Spinal cord (tissue), 10 donors: ENCODE measurements around the gene AKAP13. TPM values are rescaled to one million over a fixed set of nuclear protein-coding genes. Genes with fewer than 3 reads are reported as not detected.
"Not testable (repeated sequence)": the region's sequence is repeated elsewhere in the genome, so short reads cannot be mapped to it uniquely, and the experiment has no call there.

Source experiments
- DNase-seq, 6 donors: peaks; one replicate each; pipeline versions ENCODE4 v3.0.0 to v3.0.0-alpha.2; 2013 to 2015; ENCODE audit warnings: low spot score in 6 of 6, low read depth in 4 of 6
- H3K27ac ChIP-seq: one replicate; pipeline ENCODE4 v1.5.1; 2013; ENCODE audit warnings: low read depth, low read length, control low read depth
- H3K27me3 ChIP-seq: one replicate; pipeline ENCODE4 v1.6.1; 2013; ENCODE audit warnings: low read length; ENCODE audit not compliant: control insufficient read depth, insufficient read depth
- H3K36me3 ChIP-seq: one replicate; pipeline ENCODE4 v1.6.1; 2013; ENCODE audit warnings: low read length; ENCODE audit not compliant: control insufficient read depth, insufficient read depth
- H3K4me1 ChIP-seq: one replicate; pipeline ENCODE4 v1.6.1; 2013; ENCODE audit warnings: low read length; ENCODE audit not compliant: control insufficient read depth, insufficient read depth
- H3K4me3 ChIP-seq: one replicate; pipeline ENCODE4 v1.5.1; 2013; ENCODE audit warnings: low read depth, low read length, control low read depth
- H3K9me3 ChIP-seq: one replicate; pipeline ENCODE4 v1.6.1; 2013; ENCODE audit warnings: low read length; ENCODE audit not compliant: control insufficient read depth, insufficient read depth
- WGBS: methylation state at CpG from one replicate; pipeline ENCODE4 v1.1.5; 2013; ENCODE audit warnings: missing lambda C conversion rate; ENCODE audit not compliant: insufficient coverage; 5-methylcytosine and 5-hydroxymethylcytosine counted together
- polyA plus RNA-seq, 2 donors: library from polyadenylated mRNA; unstranded; fragments of 120-200 nt; gene quantifications; one replicate each; pipeline ENCODE4 v1.2.1, GENCODE V29; 2013; ENCODE audit not compliant: insufficient read length in 2 of 2
- total RNA-seq, 2 donors: library from RNA; depleted of rRNA in 1 of 2; stranded (reverse); fragments of 120-200 nt in 1 of 2; fragments of >200 nt in 1 of 2; gene quantifications; one replicate each; pipeline versions ENCODE4 v1.2.3 to v1.2.4, GENCODE V29; 2013 to 2014
- donor health status: healthy.

The AKAP13 gene
- total and polyA plus RNA-seq, 4 donors: 52.5 to 114 (median 89.2) TPM

DNA sequence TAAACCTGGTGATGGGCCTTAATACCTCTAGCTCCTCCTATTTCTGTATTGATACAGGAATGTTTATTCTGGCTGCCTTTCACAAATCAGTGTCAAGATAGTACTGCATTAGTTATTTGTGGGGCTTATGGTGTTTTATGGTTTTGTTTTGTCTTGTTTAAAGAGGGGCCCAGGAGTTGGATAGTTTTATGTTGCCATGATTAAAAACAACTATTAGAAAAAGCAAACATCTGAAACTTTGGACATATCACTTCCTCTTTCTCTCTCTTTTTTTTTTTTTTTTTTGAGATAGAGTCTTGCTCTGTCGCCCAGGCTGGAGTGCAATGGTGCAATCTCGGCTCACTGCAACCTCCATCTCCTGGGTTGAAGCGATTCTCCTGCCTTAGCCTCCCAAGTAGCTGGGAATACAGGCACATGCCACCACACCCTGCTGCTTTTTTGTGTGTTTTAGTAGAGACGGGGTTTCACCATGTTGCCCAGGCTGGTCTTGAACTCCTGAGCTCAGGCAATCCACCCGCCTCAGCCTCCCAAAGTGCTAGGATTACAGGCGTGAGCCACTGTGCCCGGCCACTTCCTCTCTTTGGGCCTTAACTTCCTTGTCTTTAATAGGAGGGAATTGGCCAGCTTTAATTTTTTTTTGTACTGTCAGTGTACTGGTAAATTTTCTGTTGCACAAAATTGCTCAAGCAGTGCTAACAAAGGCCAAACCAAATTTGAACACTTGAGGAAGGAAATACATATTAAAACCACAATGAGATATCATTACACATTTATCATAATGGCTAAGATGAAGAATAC, 155.3 kb downstream of the AKAP13 start:
- WGBS: no CpG with 5 or more reads among the region's 7 CpGs
- H3K4me3 ChIP-seq, H3K27me3 ChIP-seq, H3K4me1 ChIP-seq, H3K9me3 ChIP-seq, H3K36me3 ChIP-seq, DNase-seq, H3K27ac ChIP-seq: not testable (repeated sequence)

DNA sequence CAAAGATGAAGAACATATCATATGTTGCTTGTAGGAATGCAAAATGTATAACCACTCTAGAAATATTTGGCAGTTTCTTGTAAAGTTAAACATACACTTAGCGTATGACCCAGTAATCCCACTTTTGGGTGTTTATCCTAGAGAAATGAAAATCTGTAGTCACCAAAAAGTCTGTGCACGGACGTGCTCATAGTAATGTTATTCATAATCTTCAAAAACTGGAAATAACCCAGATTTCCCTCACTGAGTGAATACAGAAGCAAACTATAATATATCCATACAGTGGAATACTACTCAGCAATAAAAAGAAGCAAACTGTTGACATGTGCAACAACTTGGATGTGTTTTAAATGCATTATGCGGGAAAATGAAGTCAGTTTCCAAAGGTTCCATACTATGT, 155.9 kb downstream of the AKAP13 start:
- Histone ChIP-seq H3K4me3 (no peak overlapping the region), H3K27me3 (no peaks in the 10 kb centered on the region), H3K36me3 (no peaks in the 10 kb centered on the region), H3K9me3 (no peaks in the 10 kb centered on the region), H3K27ac (no peak overlapping the region), H3K4me1 (no peaks in the 10 kb centered on the region)
- 100% methylated on average over 1 of the region's 4 CpGs for WGBS
- DNase-seq: peak in 1 of 6 donors; percentile 16

DNA sequence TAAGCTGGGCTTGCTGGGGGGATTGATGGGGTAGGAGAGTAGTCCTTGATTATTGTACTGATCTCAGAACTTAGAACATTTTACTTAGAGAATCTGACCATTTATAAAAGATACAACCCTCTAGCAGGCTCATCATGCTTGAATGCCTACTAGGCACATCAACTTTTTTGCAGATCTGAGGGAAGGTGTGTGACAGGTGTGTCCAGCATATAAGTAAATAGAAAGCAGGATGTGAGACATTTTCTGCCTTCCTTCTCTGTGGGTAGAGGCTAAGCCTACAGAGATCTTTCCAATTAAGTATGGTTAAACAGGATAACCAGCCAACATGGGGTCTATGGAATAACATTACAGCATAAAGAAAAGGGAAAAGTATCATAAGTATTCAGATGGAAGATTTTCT, 159.1 kb downstream of the AKAP13 start:
- Histone ChIP-seq H3K27ac (no peak overlapping the region), H3K9me3 (no peaks in the 10 kb centered on the region), H3K27me3 (no peaks in the 10 kb centered on the region), H3K4me3 (no peak overlapping the region), H3K4me1 (no peaks in the 10 kb centered on the region), H3K36me3 (no peaks in the 10 kb centered on the region)
- no peak for DNase-seq

DNA sequence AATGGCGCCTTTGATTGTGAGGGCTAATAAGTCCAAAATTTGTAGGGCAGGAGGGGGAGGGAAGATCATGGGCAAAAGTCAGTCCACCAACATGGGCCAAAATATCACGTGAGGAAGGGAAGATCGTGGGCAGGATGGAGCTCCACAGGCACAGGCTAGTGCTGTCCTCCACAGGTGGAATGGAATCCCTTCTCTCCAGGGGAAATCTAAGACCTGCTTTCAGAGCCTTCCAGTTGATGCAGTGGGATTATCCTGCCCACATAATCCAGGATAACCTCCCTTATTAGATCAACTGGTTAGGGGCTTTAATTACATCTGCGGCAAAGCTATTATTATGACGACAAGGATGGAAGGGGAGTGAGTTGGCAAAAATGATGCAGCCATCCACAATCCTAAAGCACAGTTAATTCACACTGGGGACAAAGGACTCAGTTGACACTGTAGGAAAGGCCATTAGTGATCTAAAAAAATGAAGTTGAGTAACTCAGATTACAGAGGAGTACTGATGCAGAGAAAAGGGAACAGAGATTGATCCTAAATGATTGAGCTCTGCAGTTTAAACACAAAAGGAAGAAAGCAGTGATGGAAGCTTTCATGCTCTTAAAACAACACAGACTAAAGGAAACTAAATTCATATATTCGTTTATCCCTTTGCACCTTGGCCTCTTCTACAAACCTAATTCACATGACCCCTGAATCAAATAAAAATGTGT, 159.8 kb downstream of the AKAP13 start:
- no peaks in the 10 kb centered on the region for H3K4me1 ChIP-seq
- H3K27ac ChIP-seq: no peak overlapping the region
- H3K27me3 ChIP-seq: no peaks in the 10 kb centered on the region
- H3K36me3 ChIP-seq: no peaks in the 10 kb centered on the region
- no peaks in the 10 kb centered on the region for H3K9me3 ChIP-seq
- 100% methylated on average over 3 of the region's 6 CpGs for WGBS
- no peak overlapping the region for H3K4me3 ChIP-seq
- no peak for DNase-seq

DNA sequence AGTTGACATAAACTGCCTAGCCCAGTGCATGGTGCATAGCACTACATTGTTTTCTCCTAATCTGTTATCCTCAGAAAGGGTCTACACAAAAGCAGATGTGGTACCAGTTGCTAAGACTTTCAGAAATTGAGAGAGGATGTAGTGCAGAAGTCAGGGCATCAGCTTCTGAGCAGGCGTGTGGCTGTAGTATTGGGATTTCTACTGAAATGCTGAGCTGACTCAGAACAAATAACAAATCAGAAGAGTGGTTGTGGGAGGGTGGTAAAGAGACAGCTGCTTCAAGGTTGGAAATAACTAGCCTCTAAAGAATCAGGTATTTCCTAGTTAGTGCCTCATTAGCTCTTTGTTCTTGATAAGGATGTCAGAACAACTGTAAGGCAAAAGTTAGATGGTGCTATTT, 161.3 kb downstream of the AKAP13 start:
- WGBS: 80% methylated on average over 1 of the region's 1 CpG
- Histone ChIP-seq H3K27ac (no peak overlapping the region), H3K9me3 (no peaks in the 10 kb centered on the region), H3K4me3 (no peak overlapping the region), H3K4me1 (no peaks in the 10 kb centered on the region), H3K27me3 (no peaks in the 10 kb centered on the region), H3K36me3 (no peaks in the 10 kb centered on the region)
- peak in 1 of 6 donors; percentile 34 for DNase-seq

DNA sequence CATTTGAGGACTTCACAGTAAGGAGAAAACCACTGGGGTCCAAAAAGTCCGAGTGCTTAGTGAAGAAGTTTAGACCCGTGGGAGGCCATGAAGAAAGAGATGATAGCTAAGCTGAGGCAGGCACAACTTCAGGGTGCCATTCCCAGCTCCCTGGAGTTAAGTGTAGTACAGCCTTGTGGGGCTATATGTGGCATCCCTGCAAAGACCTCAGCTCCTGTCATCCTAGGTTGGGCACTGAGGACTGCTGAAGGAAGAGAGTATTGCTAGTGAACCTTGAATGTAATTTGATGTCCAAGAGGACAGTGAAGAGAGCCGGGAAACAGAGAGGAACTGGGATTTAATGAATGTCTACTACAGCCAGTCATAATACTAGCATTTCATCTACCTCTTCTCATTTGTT, 162.1 kb downstream of the AKAP13 start:
- H3K27me3 ChIP-seq: no peaks in the 10 kb centered on the region
- DNase-seq: no peak
- H3K4me1 ChIP-seq: no peaks in the 10 kb centered on the region
- H3K4me3 ChIP-seq: no peak overlapping the region
- H3K27ac ChIP-seq: no peak overlapping the region
- 78% methylated on average over 2 of the region's 3 CpGs for WGBS
- H3K36me3 ChIP-seq: no peaks in the 10 kb centered on the region
- no peaks in the 10 kb centered on the region for H3K9me3 ChIP-seq

DNA sequence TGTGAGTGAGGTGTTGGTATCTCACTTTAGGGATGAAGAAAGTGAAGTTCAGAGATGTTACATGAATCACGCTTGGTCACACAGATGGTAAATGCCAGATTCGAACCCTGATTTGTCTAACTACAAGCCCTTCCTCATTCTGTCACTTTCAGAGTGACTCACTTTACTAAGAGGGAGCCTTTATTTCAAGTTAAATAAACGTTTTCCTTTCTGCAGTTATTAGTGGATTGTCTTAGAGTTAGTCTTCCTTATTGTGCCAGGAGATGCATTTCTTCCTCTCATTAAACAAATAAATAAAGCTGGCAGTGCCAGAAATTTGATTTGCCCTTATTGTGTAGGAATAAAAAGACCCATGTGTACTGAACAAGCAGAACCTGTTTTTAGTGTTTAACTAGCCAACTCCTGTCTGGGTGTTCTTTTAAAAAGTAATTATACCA, 162.5 kb downstream of the AKAP13 start:
- H3K36me3 ChIP-seq: no peaks in the 10 kb centered on the region
- H3K27me3 ChIP-seq: no peaks in the 10 kb centered on the region
- H3K4me1 ChIP-seq: no peaks in the 10 kb centered on the region
- 90% methylated on average over 2 of the region's 3 CpGs for WGBS
- no peaks in the 10 kb centered on the region for H3K9me3 ChIP-seq
- no peak overlapping the region for H3K4me3 ChIP-seq
- no peak overlapping the region for H3K27ac ChIP-seq
- peak in 1 of 6 donors; percentile 27 for DNase-seq

DNA sequence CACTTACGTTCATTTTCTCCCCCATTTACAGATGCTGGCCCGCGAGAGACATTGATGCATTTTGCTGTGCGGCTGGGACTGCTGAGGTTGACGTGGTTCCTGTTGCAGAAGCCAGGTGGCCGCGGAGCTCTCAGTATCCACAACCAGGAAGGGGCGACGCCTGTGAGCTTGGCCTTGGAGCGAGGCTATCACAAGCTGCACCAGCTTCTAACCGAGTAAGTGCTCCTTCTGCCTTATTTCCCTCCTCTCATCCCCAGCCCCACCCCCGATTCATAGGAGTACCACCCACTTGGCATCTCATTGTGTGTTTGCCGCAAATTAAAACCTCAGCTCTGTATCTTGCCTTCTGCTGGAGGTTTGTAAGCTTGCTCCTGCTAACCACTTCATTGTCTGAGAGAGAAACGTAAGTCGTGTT, 163.3 kb downstream of the AKAP13 start:
- Histone ChIP-seq H3K9me3 (no peaks in the 10 kb centered on the region), H3K4me1 (no peaks in the 10 kb centered on the region), H3K27me3 (no peaks in the 10 kb centered on the region), H3K36me3 (no peaks in the 10 kb centered on the region), H3K27ac (peak overlapping the region; percentile 6), H3K4me3 (no peak overlapping the region)
- peak in 4 of 6 donors; percentile 13 to 90 (median 36) for DNase-seq
- 53% methylated on average over 12 of the region's 15 CpGs for WGBS

DNA sequence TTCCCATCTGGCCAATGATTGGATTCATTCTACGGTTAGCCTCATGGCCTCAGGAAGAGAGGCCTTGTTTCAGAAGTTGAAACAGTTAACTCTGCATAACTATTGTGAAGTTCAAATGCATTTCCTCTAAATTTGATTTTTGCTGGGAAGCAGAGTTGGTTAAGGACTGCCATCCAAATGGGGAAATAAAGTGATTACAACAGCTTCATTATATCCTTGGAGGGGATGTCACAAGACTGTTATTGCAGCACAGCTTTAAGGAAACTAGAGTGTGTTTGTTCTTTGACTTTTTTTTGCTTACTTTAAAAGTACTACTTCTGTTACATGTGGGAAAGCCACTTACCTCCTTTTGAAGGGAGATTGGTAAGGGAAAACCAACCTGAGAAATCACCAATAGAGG, 164.8 kb downstream of the AKAP13 start:
- no peak overlapping the region for H3K4me3 ChIP-seq
- H3K9me3 ChIP-seq: no peaks in the 10 kb centered on the region
- no peaks in the 10 kb centered on the region for H3K36me3 ChIP-seq
- DNase-seq: no peak
- H3K27ac ChIP-seq: no peak overlapping the region
- no CpG with 5 or more reads among the region's 1 CpG for WGBS
- no peaks in the 10 kb centered on the region for H3K27me3 ChIP-seq
- no peaks in the 10 kb centered on the region for H3K4me1 ChIP-seq

DNA sequence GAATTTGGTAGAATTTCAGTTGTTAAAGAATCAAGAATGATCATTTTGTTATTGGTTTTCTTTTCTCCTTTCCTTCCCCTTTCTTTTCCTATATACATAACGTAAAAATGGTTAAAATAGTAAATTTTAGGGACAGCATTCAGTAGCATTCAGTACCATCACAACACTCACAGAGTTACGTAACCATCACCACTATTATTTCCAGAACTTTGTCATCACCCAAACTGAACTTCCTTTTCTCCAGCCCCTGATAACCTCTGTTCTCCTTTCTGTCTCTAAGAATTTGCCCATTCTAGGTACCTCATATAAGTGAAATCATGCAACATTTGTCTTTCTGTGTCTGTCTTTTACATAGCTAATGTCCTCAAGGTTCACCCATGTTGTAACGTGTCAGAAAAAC, 165.3 kb downstream of the AKAP13 start:
- H3K27ac ChIP-seq: no peak overlapping the region
- no peak for DNase-seq
- no peaks in the 10 kb centered on the region for H3K27me3 ChIP-seq
- H3K9me3 ChIP-seq: no peaks in the 10 kb centered on the region
- H3K4me1 ChIP-seq: no peaks in the 10 kb centered on the region
- no peak overlapping the region for H3K4me3 ChIP-seq
- no peaks in the 10 kb centered on the region for H3K36me3 ChIP-seq
- 100% methylated on average over 1 of the region's 3 CpGs for WGBS
